AG09319 (cell line): ENCODE measurements around the gene OR13H1.
"Not testable (repeated sequence)": the region's sequence is repeated elsewhere in the genome, so short reads cannot be mapped to it uniquely, and the experiment has no call there.

Source experiments
- DNase-seq: peaks from one replicate; pipeline ENCODE4 v3.0.0-alpha.2; 2010; ENCODE audit warnings: low read depth; ENCODE audit errors: extremely low read depth
- CTCF ChIP-seq: IDR thresholded peaks from 2 replicates; pipeline ENCODE4 v1.5.1; 2011; ENCODE audit warnings: low read depth, mild to moderate bottlenecking, inconsistent platforms, low read length, moderate library complexity

The OR13H1 gene

DNA sequence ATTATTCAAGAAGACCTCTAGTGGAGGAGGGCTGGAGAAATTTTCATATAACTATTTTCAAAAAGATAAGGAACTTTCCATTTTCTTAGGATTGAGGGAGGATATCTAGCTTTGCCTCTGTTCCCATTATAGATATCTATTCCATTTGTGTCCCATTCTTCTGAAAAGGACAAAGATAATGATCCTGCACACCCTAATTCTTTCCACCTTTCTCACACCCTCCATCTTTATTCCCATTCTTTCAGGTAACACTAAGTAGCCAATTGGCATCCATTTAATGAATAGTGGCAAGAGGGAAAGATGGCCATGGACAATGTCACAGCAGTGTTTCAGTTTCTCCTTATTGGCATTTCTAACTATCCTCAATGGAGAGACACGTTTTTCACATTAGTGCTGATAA is at the start of gene OR13H1:
Gene OR13H1 (plus strand): TSS at position 301 of the 400 bp plus-strand sequence. CDS start 0 bp downstream, at position 301.
- DNase-seq = no peak
- no peak for TF ChIP-seq CTCF

GRCh38 chrX:131501556-131501955 is 42.3 kb upstream of the OR13H1 start:
- DNase-seq = not testable (repeated sequence)

GRCh38 chrX:131513159-131513914 is 30.5 kb upstream of the OR13H1 start:
- DNase-seq = no peak
- TF ChIP-seq CTCF = no peak

DNA sequence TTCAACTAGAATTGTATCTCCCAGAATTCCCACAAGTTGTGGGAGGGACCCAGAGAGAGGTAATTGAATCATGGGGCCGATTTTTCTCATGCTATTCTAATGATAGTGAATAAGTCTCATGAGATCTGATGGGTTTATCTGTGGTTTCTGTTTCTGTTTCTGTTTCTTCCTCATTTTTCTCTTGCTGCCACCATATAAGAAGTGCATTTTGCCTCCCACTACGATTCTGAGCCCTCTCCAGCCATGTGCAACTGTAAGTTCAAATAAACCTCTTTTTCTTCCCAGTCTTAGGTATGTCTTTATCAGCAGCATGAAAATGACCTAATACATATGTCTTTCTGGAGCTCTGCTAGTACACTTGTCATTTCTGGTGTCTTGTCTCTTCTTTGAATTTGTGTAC is 22.1 kb upstream of the OR13H1 start:
- DNase-seq = no peak
- no peak for TF ChIP-seq CTCF

DNA sequence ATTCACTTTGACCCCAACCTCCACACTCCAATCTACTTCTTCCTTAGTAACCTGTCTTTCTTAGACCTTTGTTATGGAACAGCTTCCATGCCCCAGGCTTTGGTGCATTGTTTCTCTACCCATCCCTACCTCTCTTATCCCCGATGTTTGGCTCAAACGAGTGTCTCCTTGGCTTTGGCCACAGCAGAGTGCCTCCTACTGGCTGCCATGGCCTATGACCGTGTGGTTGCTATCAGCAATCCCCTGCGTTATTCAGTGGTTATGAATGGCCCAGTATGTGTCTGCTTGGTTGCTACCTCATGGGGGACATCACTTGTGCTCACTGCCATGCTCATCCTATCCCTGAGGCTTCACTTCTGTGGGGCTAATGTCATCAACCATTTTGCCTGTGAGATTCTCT is 344 bp downstream of the OR13H1 start:
- no peak for DNase-seq
- no peak for TF ChIP-seq CTCF

- no peak for TF ChIP-seq CTCF
- DNase-seq = no peak
Observed at GRCh38 chrX:131549011-131549410, 5.1 kb downstream of the OR13H1 start.

- DNase-seq = not testable (repeated sequence)
Observed at GRCh38 chrX:131552453-131552852, 8.6 kb downstream of the OR13H1 start.

DNA sequence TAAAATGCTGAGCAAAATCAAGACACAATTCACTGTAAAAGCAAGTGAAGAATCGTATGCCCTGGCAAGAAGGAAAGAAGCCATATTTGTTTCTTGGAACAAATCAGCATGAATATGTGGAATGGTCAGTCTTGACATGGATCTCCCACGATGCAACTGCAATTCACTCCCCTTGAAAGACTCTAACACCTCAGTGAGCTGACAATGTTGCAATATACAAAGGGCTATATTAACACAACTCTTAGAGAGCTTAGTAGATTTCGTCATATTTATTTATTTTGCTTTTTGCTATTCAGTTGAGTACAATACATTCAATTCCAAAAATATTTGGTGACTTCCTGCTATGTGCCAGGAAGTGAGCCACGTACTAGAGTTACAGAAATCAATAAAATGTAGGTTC is 14.7 kb downstream of the OR13H1 start:
- no peak for DNase-seq
- TF ChIP-seq CTCF = no peak
